HFF-Myc (cell line): ENCODE measurements around the gene KIF20A.
"Not testable (repeated sequence)": the region's sequence is repeated elsewhere in the genome, so short reads cannot be mapped to it uniquely, and the experiment has no call there.

Source experiments
- DNase-seq: peaks from one replicate; pipeline ENCODE4 v3.0.0-alpha.2; 2011; ENCODE audit warnings: low read depth; ENCODE audit errors: extremely low read depth
- H3K4me3 ChIP-seq: replicated peaks from 2 replicates; pipeline ENCODE4 v1.5.1; 2011; ENCODE audit warnings: low read depth, mild to moderate bottlenecking, control low read depth, low read length
- TF ChIP-seq, protein P1 (sequence below): IDR thresholded peaks from 2 replicates; pipeline ENCODE4 v1.5.1; 2012; ENCODE audit warnings: mild to moderate bottlenecking, low read depth, low read length, control low read depth; ENCODE audit errors: missing control alignments

The KIF20A gene

DNA sequence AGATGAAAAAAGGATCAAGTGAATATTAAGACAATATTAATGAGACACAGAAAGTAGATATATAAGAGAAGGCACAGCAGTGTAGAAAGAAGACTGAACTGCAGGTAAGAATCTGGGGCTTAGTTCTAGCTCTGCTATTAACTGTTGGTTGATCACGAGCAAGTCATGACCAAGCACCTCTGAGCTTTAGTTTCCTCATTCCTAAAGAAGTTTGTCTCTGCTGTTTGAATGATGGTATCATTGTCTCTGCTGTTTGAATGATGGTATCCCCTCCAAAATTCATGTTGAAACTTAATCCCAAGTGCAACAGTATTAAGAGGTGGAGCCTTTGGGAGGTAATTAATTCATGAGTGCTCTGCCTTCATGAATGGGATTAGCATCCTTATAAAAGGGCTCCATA is 37.2 kb upstream of the KIF20A start:
- DNase-seq: no peak

DNA sequence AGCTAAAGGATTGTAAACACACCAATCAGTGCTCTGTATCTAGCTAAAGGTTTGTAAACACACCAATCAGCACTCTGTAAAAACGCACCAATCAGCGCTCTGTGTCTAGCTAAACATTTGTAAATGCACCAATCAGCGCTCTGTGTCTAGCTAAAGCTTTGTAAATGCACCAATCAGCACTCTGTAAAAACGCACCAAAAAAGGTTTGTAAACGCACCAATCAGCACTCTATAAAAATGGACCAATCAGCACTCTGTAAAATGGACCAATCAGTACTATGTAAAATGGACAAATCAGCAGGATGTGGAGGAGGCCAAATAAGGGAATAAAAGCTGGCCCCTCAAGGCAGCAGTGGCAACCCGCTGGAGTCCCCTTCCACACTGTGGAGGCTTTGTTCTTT is 35.3 kb upstream of the KIF20A start:
- DNase-seq, H3K4me3 ChIP-seq: not testable (repeated sequence)

More for the DNA sequence above, 37.2 kb upstream of the KIF20A start:
- H3K4me3 ChIP-seq: no peak overlapping the region
- TF ChIP-seq, protein P1, sequence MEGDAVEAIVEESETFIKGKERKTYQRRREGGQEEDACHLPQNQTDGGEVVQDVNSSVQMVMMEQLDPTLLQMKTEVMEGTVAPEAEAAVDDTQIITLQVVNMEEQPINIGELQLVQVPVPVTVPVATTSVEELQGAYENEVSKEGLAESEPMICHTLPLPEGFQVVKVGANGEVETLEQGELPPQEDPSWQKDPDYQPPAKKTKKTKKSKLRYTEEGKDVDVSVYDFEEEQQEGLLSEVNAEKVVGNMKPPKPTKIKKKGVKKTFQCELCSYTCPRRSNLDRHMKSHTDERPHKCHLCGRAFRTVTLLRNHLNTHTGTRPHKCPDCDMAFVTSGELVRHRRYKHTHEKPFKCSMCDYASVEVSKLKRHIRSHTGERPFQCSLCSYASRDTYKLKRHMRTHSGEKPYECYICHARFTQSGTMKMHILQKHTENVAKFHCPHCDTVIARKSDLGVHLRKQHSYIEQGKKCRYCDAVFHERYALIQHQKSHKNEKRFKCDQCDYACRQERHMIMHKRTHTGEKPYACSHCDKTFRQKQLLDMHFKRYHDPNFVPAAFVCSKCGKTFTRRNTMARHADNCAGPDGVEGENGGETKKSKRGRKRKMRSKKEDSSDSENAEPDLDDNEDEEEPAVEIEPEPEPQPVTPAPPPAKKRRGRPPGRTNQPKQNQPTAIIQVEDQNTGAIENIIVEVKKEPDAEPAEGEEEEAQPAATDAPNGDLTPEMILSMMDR: no peak

DNA sequence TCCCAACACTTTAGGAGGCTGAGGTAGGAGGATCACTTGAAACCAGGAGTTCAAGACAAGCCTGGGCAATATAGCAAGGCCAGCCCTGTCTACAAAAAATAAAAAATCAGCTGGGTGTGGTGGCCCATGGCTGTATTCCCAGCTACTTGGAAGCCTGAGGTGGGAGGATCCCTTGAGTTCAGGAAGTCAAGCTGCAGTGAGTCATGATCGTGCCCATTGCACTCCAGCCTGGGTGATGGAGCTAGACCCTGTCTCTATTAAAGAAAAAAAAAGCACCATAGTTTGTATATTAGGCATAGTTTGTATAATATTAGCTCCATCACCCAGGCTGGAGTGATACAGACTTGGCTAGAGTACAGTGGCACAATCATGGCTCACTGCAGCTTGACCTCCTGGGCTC is 30.1 kb upstream of the KIF20A start:
- no peak overlapping the region for H3K4me3 ChIP-seq
- TF ChIP-seq, protein P1: no peak
- peak; percentile 57 for DNase-seq

DNA sequence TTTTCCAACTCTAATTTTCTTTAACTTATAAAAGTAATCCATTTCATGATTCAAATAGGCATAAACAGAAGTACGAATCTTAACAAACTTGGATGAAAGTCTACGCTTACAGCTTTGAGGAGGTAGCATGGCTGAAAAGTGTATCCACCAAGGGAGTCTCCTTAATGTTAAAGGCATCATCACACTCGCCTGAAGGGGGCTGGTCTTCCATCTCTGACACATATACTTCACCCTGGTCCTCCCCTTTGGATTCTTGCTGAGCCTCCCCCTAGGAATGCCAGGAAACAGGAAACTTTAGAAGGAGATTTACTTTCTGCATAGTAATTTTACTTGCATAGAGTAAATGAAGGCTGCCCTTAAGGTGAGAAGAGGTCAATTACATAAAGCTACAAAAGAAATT is 29.4 kb upstream of the KIF20A start:
- TF ChIP-seq, protein P1: no peak
- DNase-seq: no peak
- H3K4me3 ChIP-seq: no peak overlapping the region

DNA sequence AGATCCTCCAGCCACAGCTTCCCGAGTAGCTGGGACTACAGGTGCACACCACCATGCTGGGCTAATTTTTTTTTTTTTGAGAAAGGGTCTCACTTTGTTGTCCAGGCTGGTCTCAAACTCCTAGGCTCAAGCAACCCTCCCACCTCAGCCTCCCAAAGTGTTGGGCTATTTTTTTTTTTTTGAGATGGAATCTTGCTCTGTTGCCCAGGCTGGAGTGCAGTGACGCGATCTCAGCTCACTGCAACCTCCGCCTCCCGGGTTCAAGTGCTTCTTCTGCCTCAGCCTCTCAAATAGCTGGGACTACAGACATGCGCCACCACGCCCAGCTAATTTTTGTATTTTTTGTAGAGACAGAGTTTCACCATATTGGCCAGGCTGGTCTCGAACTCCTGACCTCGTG is 22.9 kb upstream of the KIF20A start:
- not testable (repeated sequence) for DNase-seq, H3K4me3 ChIP-seq

DNA sequence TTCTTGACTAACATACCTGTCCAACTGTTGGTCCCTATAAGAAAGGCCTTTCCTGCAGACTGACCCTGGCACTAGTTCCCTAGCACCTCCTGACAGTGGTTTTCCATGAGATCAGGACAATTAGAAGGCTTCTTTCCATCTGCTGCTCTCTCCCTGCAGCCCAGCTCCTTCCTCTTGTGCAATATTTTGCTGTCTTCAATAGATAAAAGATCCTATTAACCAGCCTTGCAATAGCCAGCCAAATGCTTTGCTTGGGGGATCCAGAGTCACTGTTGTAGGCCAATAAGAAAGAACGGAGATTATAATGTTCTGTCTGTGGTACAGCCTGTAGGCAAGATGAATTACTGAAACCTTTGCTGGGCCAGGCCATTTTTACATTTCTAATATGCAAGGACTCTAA is 21.3 kb upstream of the KIF20A start:
- no peak for DNase-seq
- no peak overlapping the region for H3K4me3 ChIP-seq
- TF ChIP-seq, protein P1: no peak

DNA sequence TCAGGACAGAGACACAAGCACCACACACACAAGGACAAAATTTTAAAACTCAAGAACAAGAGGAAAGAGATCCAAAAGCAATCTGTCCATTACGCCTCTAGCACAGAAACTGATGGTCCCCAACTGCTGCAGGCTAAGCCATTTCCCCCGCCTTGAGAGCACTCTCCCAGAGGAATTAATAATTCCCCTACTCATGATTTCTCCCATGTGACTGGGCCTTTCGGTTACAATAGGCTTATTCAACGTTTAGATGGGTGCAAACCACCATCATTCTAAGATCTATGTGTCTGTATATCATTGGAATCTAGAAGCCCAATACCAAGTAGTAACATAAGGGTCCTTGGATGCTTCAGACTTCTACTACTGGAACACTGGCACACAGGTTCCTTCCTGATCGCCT is 19.2 kb upstream of the KIF20A start:
- no peak overlapping the region for H3K4me3 ChIP-seq
- DNase-seq: no peak
- TF ChIP-seq, protein P1: no peak

DNA sequence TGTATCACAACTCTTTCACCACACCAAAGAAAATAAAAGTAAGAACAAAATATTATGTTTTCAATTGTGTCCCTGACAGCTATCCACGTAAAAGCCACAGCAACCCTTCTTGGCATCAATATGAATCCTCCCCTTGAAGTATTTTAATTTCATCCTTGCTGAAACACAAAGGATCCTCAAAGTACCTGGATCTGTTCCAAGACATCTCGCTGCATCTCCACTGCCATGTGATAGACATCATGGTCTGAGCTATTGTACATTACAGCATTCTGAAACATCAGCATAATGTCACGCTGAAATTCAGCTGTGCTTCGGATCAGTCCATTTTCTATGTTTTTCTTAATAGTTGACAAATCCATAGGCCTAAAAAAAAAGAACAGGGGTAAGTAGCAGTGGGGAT is 18.2 kb upstream of the KIF20A start:
- TF ChIP-seq, protein P1: no peak
- no peak overlapping the region for H3K4me3 ChIP-seq
- no peak for DNase-seq
